ENCODE data around the gene PLEKHG7.
"Not testable (repeated sequence)": the region's sequence is repeated elsewhere in the genome, so short reads cannot be mapped to it uniquely, and the experiment has no call there.

PLEKHG7 gene, protein sequence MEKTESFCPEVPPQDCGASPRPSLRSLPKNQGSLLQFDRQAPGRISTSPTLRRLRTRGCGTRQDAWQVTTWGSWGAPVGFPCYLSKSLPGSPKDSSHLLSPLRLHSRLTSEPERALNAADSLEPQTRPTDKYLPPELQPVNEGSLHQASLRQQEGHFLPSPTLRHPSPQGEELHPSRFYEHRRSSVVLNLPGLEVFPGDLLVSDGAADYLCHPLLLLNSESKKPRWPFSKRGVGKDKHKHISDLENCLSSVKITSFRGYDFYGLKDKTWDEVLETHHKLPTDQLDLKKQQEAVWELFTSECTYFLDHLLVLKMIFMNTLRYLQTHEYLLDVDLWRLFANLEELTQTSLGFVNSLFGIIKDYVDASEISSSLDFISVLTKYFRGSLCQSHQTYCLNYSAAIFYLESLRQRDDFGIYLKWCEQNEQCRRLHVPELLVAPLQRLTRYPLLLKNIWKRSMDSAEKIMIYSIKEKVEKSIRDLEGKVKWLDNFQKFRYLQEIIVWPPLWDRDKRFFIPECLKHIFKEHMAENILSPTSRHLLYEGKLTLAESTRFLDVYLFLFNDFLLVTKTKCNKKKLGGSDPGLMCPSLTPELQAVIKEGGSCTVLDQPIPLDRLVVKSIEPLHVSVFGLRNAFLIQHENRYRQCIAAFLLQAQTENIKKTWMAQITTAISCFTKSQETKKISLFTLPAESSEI

DNA sequence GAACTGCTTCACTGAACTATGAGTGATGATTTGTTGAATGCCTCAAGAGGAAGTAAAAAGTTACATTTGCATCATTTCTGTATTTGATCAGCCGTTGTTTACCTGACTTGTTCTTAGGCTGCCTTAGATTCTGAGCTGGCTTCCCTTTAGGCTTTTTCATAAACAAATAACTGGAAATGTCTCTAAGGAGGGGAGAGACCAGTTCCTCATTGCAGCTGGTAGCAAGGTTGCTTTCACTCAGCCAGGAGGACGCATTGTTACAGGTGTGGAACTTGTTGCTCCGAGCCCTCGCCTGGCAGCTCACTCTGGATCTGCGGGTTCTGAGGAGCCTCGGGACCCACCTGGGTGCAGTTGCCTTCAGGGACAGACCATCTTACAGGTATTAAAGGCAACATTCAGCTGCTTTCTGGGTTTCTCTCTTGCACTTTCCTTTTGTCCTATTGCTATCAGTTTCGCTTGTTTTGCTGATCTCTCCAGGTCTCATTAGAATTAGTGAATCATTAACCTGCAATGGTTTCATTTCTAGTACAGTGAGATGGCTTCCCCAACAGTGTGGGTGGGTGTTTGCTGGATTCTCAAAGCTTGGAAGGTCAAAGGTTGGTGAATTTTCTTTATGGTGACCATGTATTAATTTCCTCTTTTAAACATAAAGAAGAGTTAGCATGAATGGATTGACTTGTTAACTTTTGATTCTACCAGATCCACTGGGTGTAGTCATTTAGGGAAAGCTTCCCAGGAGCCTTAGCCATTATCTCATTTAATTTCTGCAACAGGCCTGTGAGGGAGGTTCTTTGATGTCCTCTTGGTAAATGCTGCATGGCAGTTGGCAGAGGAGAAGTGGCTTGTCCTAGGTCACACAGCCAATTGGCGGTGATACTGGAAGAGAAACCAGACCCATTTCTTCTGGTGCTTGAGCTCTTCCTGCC lies at the start of gene PLEKHG7:
Gene PLEKHG7, plus strand, starts transcription at position 236 of the 926 bp plus-strand sequence. CDS start 3,643 bp downstream, outside the sequence.
- DNase-seq (ENCODE audit: low spot score), result no peak

DNA sequence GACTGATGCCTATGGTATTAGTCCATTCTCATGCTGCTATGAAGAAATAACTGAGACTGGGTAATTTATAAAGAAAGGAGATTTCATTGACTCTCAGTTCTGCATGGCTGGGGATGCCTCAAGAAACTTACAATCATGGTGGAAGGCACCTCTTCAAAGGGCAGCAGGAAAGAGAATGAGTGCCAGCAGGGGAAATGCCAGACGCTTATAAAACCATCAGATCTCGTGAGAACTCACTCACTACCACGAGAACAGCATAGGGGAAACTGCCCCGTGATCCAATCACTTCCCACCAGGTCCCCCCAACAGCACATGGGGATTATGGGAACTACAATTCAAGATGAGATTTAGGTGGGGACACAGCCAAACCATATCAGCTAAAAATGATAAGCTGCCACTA lies 48.5 kb upstream of the PLEKHG7 start:
- not testable (repeated sequence) for DNase-seq (ENCODE audit: low spot score)

DNA sequence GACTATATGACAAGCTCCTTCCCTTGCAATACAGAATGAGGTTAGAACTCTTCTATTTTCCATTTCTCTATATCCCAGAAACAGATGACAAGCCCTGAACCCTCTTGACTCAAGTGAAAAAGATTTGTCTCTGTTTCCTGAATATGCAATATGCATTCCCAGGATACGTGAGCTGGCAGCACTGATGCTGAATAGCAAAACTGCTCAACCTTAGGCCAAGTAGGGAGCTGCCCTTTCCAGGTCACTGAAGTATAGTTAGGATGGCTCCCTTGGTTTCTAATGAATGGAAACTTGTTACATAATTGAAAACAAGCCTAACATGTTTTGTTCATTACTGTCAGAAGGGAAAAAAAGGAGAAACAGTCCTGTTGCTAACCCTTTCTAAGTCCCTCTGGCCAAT lies 47.9 kb upstream of the PLEKHG7 start:
- DNase-seq (ENCODE audit: low spot score), result no peak

DNA sequence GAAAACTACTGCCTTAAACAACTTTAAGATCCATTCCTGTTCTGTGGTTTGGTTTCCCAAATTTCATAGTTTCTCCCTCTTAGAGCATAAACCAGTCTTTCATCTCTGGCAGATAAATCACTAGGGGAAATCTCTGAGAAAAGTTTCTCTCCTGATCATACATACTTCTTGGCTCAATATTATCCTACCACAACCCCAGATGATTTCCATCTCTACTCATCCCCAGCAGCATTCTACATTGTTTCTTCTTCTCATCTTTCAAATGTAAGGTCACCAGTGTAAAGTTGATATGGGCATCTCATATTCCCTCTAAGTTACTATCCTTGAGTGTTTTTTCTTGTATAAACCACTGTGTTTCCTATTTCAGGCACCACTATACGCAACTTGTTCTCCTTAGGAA lies 45.9 kb upstream of the PLEKHG7 start:
- no peak for DNase-seq (ENCODE audit: low spot score)

DNA sequence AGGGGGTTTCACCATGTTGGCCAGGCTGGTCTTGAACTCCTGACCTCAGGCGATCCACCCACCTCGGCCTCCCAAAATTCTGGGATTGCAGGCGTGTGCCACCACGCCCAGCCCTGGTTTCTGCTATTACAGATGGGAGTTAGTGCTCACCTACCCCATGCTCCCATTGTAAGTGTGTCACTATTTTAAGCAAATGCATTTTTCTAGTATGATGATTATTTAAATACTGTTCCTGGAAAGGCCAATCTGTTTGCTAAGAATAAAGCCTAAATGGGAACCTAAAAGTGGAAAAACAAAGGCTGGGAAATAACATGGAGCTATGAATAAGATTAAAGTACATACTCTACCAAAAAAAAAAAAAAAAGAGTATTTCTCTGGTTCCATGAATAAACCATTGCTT lies 45.0 kb upstream of the PLEKHG7 start:
- no peak for DNase-seq (ENCODE audit: low spot score)

DNA sequence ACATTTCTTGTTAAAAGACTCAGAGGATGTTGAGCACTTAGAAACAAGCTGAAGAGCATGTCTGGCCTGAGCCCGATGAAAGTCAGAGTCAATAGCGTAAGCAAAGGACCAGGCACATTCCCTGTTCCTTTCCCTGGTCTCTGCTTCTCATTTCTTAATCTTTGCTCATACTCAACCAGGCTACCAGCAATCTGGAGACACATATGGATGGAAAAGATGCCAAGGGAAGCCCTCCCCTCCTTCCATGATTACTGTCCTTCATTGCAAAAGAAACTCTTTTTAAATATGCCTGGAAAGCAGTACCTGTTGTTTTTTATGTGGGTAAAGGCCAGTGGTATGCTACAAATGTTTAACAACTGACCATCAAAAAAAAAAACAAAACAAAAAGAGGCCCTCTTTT lies 44.2 kb upstream of the PLEKHG7 start:
- no peak for DNase-seq (ENCODE audit: low spot score)

DNA sequence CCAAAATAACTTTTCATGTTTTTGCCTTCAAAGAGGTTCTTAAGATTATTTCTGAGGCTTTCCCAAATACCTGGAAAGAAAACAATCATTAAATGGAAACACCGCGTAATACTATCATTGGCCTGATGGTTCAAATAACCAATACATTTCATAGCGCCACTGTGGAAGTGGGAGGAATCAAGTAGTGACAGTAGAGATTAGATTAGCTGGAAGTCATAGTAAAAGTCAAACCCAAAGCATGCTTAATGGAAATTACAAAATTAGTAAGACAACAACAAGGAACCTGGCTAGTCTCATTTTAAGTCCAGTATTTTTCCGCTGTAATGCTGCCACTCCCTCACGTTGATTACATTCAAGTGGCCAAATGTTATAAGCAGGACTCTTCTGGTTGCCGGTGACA lies 41.5 kb upstream of the PLEKHG7 start:
- no peak for DNase-seq (ENCODE audit: low spot score)

DNA sequence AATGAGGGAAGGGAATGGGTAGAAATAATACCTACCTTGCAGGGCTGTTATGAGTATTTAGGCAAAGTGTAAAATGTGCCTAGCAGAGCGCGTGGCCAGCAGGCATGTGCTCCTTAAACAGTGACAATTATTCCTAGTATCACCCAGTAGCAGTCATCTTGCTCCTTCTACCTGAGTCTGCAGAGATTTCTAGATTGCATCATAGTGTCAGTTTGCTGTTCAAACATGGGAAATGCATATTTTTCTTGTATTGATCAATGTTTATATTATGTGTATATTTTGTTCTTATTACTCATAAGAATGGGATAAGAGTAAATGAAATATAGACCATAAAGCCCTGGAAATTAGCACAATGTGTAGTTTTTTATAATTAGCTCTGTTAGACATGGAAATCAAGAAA lies 37.3 kb upstream of the PLEKHG7 start:
- DNase-seq (ENCODE audit: low spot score), result no peak

DNA sequence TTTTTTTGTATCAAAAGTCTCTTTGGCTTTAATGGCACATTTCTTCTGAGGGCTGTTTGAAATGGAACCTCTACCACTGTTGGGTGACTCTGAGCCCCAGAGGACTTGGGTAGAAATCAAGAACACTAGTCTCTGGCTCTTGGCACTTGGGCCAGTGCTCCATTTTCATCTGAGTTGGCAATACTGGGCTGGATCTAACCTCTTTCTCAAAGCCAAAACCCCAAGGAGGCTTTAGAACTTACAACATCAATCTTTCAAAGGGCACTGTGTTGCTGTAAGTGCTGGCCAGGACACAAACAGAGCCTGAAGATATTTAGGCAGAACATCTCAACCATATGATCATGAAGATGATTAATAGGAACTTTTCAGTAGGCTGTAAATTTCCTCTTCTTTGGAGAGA lies 34.0 kb upstream of the PLEKHG7 start:
- DNase-seq (ENCODE audit: low spot score), result no peak

DNA sequence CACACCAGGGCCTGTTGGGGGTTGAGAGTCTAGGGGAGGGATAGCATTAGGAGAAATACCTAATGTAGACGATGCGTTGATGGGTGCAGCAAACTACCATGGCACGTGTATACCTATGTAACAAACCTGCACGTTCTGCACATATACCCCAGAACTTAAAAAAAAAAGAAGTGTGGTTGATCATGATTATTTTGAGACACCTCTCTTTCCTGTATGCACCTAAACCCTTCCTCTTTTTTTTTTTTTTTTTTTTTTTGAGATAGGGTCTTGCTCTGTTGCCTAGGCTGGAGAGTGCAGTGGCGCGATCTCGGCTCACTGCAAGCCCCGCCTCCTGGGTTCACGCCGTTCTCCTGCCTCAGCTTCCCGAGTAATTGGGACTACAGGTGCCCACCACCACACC lies 31.3 kb upstream of the PLEKHG7 start:
- DNase-seq (ENCODE audit: low spot score), result not testable (repeated sequence)

DNA sequence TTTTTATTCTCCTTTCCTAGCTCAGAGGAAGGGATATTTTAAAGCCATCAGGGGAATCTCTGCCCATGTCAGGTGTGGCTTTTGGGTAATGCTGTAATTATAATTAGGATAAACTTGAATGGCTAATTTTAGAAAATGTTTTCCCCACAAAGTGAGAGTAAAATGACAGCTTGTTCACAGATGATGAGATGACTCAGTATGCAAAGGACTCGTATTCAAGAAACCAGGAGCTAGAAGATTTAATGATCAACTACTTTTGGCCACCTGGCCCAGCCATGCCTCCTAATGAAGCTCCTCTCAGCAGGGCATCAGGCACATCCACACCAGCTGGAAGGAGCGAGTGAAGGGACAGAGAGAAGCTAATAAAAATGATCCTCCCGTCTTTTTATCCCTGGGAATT lies 29.0 kb upstream of the PLEKHG7 start:
- DNase-seq (ENCODE audit: low spot score), result no peak

DNA sequence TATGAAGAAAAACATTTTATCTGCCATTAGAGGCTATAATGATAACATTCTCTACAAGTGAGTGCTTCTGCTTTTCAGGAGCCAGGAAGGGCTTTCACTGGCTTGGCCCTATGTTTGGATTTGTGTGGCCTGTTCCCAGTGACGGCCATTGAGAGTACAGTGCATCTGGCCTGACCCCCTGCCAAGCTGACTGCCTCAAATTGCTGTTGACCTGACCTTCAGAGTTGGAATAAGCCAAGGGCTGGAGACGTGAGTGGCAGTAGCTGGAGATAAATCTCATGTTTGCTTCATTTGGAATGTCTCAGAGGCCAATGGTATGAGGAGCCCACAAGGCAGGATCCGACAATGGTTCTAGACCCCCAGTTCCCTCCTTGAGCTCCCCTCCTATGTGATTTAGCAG lies 28.3 kb upstream of the PLEKHG7 start:
- no peak for DNase-seq (ENCODE audit: low spot score)

DNA sequence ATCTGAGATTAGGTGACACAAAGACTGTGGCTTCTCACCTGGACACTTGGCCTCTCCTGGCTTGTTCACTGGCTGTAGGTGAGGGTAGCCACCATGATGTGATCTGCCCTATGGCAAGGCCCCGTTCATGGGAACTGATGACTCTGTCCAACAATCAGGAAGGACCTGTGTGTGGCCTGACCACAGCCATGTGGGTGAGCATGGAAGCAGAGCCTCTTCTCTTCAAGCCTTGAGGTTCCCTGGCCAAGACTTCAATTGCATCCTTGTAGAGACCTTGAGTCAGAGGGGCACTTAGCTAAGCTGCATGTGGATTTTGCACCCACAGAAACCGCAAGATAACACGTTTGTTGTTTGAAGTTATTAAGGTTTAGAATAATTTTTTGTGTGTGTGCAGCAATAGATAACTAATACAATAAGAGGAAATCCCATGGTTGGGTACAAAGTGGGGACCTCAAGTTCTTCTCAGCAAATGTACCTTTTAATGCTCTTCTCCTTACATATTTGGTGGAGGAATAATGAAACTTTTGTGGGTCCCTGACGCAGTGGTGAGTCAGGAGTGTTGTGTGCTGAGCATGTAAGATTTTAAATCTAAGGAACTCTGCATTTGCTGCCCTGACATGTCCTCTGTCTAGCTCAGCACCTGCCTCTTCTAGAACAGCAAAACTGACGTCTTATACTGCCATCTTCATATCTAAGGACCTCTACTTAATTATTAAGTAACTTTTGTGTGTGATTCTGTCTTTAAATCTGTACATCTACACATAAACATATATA lies 27.5 kb upstream of the PLEKHG7 start:
- DNase-seq (ENCODE audit: low spot score), result no peak

DNA sequence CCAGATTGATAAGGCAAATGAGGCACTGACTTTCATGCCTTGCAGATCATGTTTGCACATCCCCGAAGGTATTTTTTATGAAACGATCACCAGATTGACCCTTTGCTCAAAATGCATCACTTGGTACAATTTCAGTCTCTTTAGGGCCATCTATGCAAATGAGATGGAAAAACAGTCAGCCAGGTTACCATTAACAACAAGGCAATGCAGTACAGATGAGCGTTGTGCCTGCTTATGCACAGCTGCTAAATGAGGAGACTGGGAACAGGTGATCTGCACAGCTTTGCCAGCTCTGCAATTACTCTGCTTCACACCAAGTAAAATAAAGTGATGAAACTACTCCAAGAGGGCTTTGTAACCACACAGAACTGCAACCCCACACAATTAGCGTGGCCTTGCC lies 26.1 kb upstream of the PLEKHG7 start:
- no peak for DNase-seq (ENCODE audit: low spot score)

DNA sequence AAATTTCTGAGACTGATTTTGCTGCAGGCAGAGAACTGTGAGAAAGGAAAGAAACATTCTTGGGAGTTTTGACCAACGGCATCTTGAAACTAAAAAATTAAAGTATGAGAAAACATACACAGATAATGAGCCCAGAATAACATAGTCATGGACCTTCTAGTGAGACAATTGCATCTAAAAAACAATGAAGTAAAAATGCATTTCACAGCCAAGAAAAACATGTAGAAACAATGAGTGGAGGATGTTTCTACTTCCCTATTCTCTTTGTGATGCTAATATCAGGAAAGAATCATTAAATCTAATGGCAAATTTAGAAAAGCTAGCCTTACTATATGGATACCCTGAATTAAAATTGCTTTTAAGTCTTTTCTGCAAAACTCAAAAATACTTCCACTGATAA lies 12.2 kb upstream of the PLEKHG7 start:
- no peak for DNase-seq (ENCODE audit: low spot score)

DNA sequence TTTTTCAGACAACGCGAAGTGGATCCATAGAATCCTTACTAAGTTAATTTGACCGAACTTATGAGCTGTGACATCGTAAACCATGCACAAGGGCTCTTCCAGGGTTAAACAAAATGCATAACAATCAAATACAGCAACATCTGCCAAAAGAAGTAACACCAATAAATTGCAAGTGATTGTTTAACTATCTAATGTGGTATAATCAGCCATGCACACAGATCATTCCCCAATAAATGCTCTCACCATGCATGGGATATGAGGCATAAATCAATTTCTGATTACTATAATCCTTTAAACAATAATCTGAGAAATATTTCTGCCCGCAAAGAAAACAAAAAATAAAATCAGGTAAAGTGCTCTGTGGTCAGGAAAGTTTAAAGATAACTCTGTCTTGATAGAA lies 7.7 kb upstream of the PLEKHG7 start:
- DNase-seq (ENCODE audit: low spot score), result no peak

DNA sequence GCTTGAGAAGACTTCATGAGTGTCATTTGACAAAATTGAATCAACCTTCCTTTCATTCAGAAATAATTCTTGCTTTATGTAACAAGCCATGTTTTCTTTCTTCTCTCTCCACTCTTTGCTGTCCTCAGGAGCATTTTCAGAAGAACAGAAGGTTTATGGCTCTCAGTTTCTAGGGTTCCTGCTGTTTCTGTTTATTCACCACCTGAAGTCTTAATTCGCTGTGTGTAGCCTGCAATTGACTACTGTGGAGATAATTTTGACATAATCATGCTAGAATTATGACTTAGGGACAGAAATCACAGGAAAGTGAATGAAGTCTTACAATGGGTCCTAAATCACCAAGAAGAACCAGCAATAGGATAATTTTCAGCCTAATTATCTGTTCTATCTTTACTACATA lies 7.2 kb upstream of the PLEKHG7 start:
- DNase-seq (ENCODE audit: low spot score), result no peak

DNA sequence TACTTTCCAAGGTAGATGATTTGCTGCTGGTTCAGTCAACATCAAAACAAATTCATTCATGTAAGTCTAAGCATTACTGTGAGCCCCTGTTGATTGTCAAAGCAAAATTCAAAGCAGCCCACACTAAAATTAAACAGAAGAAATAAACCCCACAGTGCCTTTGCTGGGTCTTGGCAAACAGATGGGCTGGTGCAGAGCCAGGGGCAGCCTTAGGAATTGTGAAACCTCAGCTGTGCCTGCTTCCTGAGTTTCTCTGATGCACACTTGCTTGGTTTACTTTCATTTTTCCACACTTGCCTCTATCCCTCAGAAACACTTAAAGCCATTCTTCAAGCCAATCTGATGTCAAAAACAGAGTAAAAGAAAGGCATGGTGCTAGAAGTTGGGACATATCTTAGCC lies 6.6 kb upstream of the PLEKHG7 start:
- no peak for DNase-seq (ENCODE audit: low spot score)

DNA sequence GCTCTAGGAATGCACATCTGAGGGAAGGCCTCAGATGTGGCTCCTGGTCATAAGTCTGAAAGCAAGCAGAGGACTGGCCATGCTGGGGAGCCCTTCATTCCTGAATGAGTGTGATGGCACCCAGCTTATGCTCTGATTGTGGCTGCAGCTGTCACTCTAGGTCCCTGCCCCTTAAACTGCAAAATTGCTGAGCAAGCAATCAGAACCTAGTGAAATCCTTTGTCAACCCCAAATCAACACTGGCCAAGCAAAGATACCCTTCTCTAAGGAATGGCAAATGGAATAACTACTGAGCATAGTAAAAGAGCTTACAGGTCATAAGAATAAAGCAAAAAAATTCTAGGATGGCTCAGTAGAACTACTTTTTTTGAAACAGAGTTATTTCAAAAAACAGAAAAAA lies 4.3 kb upstream of the PLEKHG7 start:
- DNase-seq (ENCODE audit: low spot score), result no peak

DNA sequence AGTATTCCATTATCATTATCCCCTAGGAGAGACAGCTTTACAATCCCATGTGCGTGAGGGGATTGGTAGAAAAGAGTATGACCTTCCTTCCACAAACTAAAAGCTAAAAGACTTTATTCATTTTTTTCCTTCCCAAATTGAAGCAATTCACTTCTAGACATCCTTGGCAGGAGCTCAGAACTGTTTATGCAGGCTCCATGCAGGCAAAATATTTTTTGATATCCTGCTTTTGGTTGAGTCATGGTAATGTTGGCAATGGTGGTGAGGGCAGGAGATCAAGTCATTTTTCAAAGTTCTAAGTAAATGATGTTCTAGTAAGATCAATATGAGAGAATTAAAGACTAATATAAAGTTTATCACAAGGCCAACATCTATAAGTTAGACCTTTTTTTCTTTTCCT lies 1.3 kb upstream of the PLEKHG7 start:
- DNase-seq (ENCODE audit: low spot score), result no peak

DNA sequence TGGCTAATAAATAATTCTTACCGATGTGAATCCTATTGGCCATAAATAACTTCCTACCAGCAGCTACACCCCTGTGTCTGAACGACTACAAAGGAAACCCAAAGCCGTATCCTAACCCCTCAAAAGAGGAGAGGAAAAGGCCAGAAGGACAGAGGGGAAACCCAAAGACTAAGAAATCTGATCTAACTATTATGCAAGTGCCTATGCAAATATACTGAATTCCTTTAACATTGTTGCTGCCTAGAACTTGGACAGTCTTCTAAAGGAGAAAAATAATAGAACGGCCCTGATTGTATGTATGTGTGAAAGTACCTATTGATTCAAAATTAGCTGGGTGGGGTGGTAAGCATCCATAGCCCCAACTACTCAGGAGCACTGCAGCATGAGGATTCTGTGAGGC lies 997 bp downstream of the PLEKHG7 start:
- DNase-seq (ENCODE audit: low spot score), result no peak

DNA sequence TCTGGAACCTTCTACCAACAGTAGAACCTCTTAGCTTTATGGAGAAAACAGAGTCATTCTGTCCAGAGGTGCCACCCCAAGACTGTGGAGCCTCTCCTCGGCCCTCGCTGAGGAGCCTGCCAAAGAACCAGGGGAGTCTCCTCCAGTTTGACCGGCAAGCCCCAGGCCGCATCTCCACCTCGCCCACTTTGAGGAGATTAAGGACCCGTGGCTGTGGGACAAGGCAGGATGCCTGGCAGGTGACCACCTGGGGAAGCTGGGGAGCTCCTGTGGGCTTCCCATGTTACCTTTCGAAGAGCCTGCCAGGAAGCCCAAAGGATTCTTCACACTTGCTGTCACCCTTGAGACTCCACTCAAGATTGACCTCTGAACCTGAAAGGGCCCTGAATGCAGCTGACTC lies 3.8 kb downstream of the PLEKHG7 start:
- DNase-seq (ENCODE audit: low spot score), result no peak

All from left forelimb (tissue), 1 donor.